Right atrium auricular region (tissue), 2 donors: Measurements from ENCODE around the gene CCDC136. TPM values are rescaled to one million over a fixed set of nuclear protein-coding genes. Genes with fewer than 3 reads are reported as not detected.
A peak's percentile ranks its signal among the peaks of the same experiment; 100 is the strongest.

ENCODE experiments used
- DNase-seq: peaks from one replicate; pipeline ENCODE4 v3.0.0-alpha.2; 2019; ENCODE audit warnings: low spot score
- H3K27ac ChIP-seq, 2 donors: fragments of 200-600 bp; sonication (generic); 1 replicate in 1 of 2; 2 replicates in 1 of 2; pipeline ENCODE4 v1.5.1; 2016 to 2019
- H3K27me3 ChIP-seq, 2 donors: fragments of 200-600 bp; sonication (generic); one replicate each; pipeline versions ENCODE4 v1.5.1 to v1.6.0; 2017 to 2019
- H3K36me3 ChIP-seq: fragments of 200-600 bp; sonication (generic); one replicate; pipeline ENCODE4 v1.5.1; 2016
- H3K4me1 ChIP-seq, 2 donors: fragments of 200-600 bp; sonication (generic); one replicate each; pipeline versions ENCODE4 v1.5.1 to v1.6.0; 2017 to 2019
- H3K4me3 ChIP-seq, 2 donors: fragments of 200-600 bp; sonication (generic); 1 replicate in 1 of 2; 2 replicates in 1 of 2; pipeline ENCODE4 v1.5.1; 2017 to 2019; ENCODE audit warnings: mild to moderate bottlenecking in 1 of 2, moderate library complexity in 1 of 2
- H3K9me3 ChIP-seq, 2 donors: fragments of 200-600 bp; sonication (generic); one replicate each; pipeline ENCODE4 v1.5.1; 2019
- total RNA-seq, 2 donors: library from RNA; depleted of rRNA; stranded (reverse); fragments of >200 nt; gene quantifications; one replicate each; pipeline ENCODE4 v1.1.0, GENCODE V29; 2016
- TF ChIP-seq, protein P1 (sequence below), 2 donors: fragments of 200-600 bp; sonication (generic); IDR thresholded peaks; one replicate each; pipeline ENCODE4 v1.5.1; 2019; ENCODE audit warnings: antibody characterized with exemption in 2 of 2

CCDC136 gene
- total RNA-seq, 2 donors from 2014 or later, result 2.6 to 8.5 TPM

DNA sequence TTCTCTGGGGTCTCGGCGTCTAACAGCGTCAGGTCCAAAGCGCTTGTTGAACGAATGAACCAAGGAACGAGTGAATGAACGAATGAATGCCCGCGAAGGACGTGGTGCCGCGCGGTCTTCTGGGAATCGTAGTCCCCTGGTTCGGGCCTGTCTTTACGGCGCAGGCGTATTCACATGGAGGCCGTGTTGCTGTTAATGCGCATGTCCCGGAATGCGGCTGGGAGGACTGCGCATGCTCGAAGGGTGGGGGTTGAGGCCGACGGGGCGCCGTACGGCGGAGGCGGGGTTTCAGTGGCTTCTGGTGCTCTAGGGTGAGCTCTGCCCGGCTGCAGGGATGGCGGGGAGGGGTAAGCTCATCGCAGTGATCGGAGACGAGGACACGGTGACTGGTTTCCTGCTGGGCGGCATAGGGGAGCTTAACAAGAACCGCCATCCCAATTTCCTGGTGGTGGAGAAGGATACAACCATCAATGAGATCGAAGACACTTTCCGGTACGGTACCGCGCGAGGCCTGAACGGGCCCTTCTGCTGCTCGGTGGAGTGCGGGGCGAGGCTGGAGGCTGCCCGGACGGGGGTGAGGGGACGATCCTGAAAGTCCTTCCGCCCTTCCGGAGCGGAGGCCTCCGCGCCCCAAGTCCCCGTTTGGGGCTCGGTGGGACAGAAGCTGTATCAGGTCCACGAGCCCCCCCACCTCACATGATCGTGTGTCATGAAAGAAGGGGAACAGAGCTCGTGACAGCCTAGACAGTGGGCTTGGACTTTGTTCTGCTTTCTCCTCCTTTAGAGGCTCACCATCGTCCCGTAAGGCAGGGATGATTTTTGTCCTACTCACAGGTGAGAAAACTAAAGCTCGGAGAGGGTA, 71.0 kb downstream of the CCDC136 start, which contains the start of gene ATP6V1F:
ATP6V1F (plus strand) TSS at position 286 of the 862 bp plus-strand sequence; CDS start at position 335, 49 bp downstream.
- peaks cover 18% of the 10 kb centered on the region for H3K36me3 ChIP-seq
- peak within 1 kb of the TSS; percentile 87 to 89 for H3K4me3 ChIP-seq
- H3K27ac ChIP-seq, result peak within 1 kb of the TSS; percentile 77 to 84
- peaks cover 0 to 51% of the 10 kb centered on the region in 2 donors for H3K4me1 ChIP-seq
- H3K9me3 ChIP-seq, result no peaks in the 10 kb centered on the region
- H3K27me3 ChIP-seq, result no peaks in the 10 kb centered on the region
- TF ChIP-seq, protein P1, sequence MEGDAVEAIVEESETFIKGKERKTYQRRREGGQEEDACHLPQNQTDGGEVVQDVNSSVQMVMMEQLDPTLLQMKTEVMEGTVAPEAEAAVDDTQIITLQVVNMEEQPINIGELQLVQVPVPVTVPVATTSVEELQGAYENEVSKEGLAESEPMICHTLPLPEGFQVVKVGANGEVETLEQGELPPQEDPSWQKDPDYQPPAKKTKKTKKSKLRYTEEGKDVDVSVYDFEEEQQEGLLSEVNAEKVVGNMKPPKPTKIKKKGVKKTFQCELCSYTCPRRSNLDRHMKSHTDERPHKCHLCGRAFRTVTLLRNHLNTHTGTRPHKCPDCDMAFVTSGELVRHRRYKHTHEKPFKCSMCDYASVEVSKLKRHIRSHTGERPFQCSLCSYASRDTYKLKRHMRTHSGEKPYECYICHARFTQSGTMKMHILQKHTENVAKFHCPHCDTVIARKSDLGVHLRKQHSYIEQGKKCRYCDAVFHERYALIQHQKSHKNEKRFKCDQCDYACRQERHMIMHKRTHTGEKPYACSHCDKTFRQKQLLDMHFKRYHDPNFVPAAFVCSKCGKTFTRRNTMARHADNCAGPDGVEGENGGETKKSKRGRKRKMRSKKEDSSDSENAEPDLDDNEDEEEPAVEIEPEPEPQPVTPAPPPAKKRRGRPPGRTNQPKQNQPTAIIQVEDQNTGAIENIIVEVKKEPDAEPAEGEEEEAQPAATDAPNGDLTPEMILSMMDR (IDR thresholded peaks at IDR 0.05), result no peak
- DNase-seq, result peak; percentile 98

DNA sequence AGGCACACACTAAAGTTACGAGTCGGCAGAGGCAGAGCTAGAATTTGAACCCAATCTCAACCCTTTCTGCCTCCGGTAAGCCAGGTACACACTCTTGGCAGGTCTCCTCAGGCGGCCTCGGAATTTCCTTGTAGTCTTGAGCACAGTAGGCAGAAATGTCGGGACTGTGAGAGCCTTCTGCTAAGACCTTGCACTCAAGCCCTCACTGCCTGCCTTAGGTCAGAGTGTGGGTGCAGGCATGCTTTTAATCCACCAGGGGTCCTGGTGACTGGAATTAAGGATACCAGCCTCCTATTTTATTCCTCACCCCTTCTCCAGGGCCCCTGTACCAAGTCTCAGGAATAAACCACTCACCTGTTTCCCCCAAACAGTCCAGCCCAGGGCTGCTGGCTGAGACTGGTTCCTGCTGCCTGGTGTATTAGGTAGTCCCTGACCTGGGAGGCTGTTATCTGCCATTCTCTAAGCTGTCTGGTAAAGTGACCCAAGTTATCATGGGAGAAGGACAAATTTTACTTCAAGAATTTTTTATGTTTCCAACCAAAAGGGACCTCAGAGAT, 71.7 kb downstream of the CCDC136 start:
- peak overlapping the region; percentile 77 to 84 for H3K27ac ChIP-seq
- H3K27me3 ChIP-seq, result no peaks in the 10 kb centered on the region
- peak overlapping the region; percentile 87 to 89 for H3K4me3 ChIP-seq
- TF ChIP-seq, protein P1 (IDR thresholded peaks at IDR 0.05), result peak in 1 of 2 donors; percentile 48
- no peaks in the 10 kb centered on the region for H3K9me3 ChIP-seq
- DNase-seq, result no peak
- H3K4me1 ChIP-seq, result peaks cover 0 to 51% of the 10 kb centered on the region in 2 donors
- H3K36me3 ChIP-seq, result peaks cover 14% of the 10 kb centered on the region

DNA sequence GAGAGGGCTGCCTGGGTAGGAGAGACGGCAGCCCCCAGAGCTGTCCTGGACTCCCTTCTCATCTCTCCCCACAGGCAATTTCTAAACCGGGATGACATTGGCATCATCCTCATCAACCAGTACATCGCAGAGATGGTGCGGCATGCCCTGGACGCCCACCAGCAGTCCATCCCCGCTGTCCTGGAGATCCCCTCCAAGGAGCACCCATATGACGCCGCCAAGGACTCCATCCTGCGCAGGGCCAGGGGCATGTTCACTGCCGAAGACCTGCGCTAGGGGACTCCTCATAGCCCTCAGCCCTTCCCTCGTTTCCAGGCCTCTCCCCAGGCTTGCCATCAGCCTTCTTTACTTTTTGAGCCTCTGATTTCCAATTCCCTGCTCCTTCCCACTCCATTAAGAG, 73.5 kb downstream of the CCDC136 start:
- Histone ChIP-seq H3K9me3 (no peaks in the 10 kb centered on the region), H3K27me3 (no peaks in the 10 kb centered on the region), H3K27ac (no peak overlapping the region), H3K4me1 (peaks cover 0 to 50% of the 10 kb centered on the region in 2 donors), H3K4me3 (no peak overlapping the region), H3K36me3 (peaks cover 9% of the 10 kb centered on the region)
- TF ChIP-seq, protein P1 (IDR thresholded peaks at IDR 0.05), result no peak
- DNase-seq, result no peak

DNA sequence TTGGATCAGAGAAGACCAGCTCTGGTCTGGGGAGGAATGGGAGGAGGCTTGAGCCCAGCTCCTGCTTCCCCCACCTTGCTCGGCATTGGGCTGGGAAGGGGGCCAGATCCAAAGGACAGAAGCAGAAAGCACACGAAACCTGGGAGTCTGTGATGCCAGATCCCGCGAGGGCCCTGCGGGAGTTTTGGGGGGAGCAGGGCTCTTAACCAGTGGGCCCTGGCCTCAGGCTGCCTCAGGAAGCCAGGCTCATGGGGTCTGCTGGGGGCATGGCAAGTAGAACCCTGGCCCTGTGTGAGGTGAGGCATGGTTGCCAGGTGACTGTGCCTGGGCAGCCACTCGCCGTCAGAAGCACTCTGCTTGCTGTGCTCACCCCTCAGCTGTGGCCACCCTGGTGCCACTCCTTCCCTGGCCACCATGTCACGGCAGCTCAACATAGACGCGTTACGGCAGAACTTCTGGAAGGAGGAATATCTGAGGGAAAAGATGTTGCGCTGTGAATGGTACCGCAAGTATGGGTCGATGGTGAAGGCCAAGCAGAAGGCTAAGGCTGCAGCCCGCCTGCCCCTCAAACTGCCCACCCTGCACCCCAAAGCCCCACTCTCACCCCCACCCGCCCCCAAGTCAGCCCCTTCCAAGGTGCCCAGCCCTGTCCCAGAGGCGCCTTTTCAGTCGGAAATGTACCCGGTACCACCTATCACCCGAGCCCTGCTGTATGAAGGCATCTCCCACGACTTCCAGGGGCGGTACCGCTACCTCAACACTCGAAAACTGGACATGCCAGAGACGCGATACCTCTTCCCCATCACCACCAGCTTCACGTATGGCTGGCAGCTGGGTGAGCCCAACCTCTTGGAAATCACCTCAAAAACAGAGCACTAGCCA, 74.5 kb downstream of the CCDC136 start:
- DNase-seq, result no peak
- no peak overlapping the region for H3K27ac ChIP-seq
- peaks cover 9% of the 10 kb centered on the region for H3K36me3 ChIP-seq
- TF ChIP-seq, protein P1 (IDR thresholded peaks at IDR 0.05), result no peak
- H3K27me3 ChIP-seq, result no peaks in the 10 kb centered on the region
- no peaks in the 10 kb centered on the region for H3K9me3 ChIP-seq
- H3K4me1 ChIP-seq, result peaks cover 0 to 41% of the 10 kb centered on the region in 2 donors
- H3K4me3 ChIP-seq, result no peak overlapping the region

DNA sequence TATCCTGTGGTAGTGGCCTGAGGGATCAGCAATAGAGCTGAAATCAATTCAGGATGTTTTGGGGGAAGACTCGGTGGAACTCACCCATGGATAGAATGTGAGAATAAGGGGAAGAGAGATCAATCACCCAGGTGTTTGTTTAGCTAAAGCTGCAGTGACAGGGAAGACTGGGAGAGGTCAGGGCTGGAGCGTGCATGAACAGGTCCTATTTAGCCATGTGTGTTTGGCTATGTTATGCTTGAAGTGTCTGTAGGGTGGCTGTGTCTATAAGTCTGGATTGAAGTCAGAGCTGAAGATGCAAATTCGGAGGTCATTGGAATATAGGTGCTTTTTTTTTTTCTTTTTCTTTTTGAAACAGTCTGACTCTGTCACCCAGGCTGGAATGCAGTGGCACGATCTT, 75.5 kb downstream of the CCDC136 start:
- H3K36me3 ChIP-seq, result peaks cover 9% of the 10 kb centered on the region
- H3K4me1 ChIP-seq, result peaks cover 0 to 34% of the 10 kb centered on the region in 2 donors
- no peak for DNase-seq
- TF ChIP-seq, protein P1 (IDR thresholded peaks at IDR 0.05), result no peak
- no peaks in the 10 kb centered on the region for H3K9me3 ChIP-seq
- no peak overlapping the region for H3K27ac ChIP-seq
- no peak overlapping the region for H3K4me3 ChIP-seq
- H3K27me3 ChIP-seq, result no peaks in the 10 kb centered on the region
